Neutrophil (primary cell): ENCODE data around the gene PARD3.
"Not testable (repeated sequence)": the region's sequence is repeated elsewhere in the genome, so short reads cannot be mapped to it uniquely, and the experiment has no call there.

ENCODE experiments used
- H3K27ac ChIP-seq: fragments of 200-600 bp; sonication (generic); 2 replicates; pipeline ENCODE4 v1.5.1; 2016; ENCODE audit warnings: mild to moderate bottlenecking, moderate library complexity
- H3K27me3 ChIP-seq: fragments of 200-600 bp; sonication (generic); 2 replicates; pipeline ENCODE4 v1.6.0; 2016; ENCODE audit warnings: mild to moderate bottlenecking
- H3K36me3 ChIP-seq: fragments of 200-600 bp; sonication (generic); 2 replicates; pipeline ENCODE4 v1.5.1; 2017
- H3K4me1 ChIP-seq, 2 experiments: fragments of 200-600 bp in 1 of 2; sonication (generic) in 1 of 2; 1 replicate in 1 of 2; 2 replicates in 1 of 2; pipeline versions ENCODE4 v1.5.1 to v1.6.1; 2013 to 2016; ENCODE audit warnings: low read depth in 1 of 2, low read length in 1 of 2, mild to moderate bottlenecking in 1 of 2, moderate library complexity in 1 of 2; ENCODE audit not compliant: control insufficient read depth in 1 of 2, insufficient read depth in 1 of 2
- H3K4me3 ChIP-seq, 2 experiments: fragments of 200-600 bp in 1 of 2; sonication (generic) in 1 of 2; 1 replicate in 1 of 2; 2 replicates in 1 of 2; pipeline ENCODE4 v1.5.1; 2013 to 2016; ENCODE audit warnings: low read depth in 1 of 2, low read length in 1 of 2, mild to moderate bottlenecking in 1 of 2, moderate library complexity in 1 of 2
- H3K9me3 ChIP-seq: fragments of 200-600 bp; sonication (generic); 2 replicates; pipeline ENCODE4 v1.5.1; 2016
- CTCF ChIP-seq: fragments of 200-600 bp; sonication (generic); IDR thresholded peaks from 2 replicates; pipeline ENCODE4 v1.5.1; 2016; ENCODE audit warnings: antibody characterized with exemption

PARD3 gene

GRCh38 chr10:34745244-34745643, 69.9 kb downstream of the PARD3 start:
- Histone ChIP-seq H3K4me1 (no peaks in the 10 kb centered on the region), H3K27me3 (peaks cover 6% of the 10 kb centered on the region), H3K4me3 (no peak overlapping the region), H3K36me3 (no peaks in the 10 kb centered on the region), H3K9me3 (no peaks in the 10 kb centered on the region), H3K27ac (no peak overlapping the region)
- TF ChIP-seq CTCF, result no peak

- H3K4me3 ChIP-seq, result no peak overlapping the region
- H3K27me3 ChIP-seq, result peaks cover 12% of the 10 kb centered on the region
- TF ChIP-seq CTCF, result no peak
- no peaks in the 10 kb centered on the region for H3K9me3 ChIP-seq
- H3K36me3 ChIP-seq, result no peaks in the 10 kb centered on the region
- H3K27ac ChIP-seq, result no peak overlapping the region
- H3K4me1 ChIP-seq, result no peaks in the 10 kb centered on the region
Observed at GRCh38 chr10:34744590-34744989, 70.5 kb downstream of the PARD3 start.

GRCh38 chr10:34743814-34744213, 71.3 kb downstream of the PARD3 start:
- no peak overlapping the region for H3K27ac ChIP-seq
- H3K9me3 ChIP-seq, result no peaks in the 10 kb centered on the region
- no peaks in the 10 kb centered on the region for H3K36me3 ChIP-seq
- no peak overlapping the region for H3K4me3 ChIP-seq
- H3K27me3 ChIP-seq, result peaks cover 16% of the 10 kb centered on the region
- no peak for TF ChIP-seq CTCF
- no peaks in the 10 kb centered on the region for H3K4me1 ChIP-seq

- H3K9me3 ChIP-seq, result no peaks in the 10 kb centered on the region
- no peak overlapping the region for H3K27ac ChIP-seq
- no peaks in the 10 kb centered on the region for H3K4me1 ChIP-seq
- H3K36me3 ChIP-seq, result no peaks in the 10 kb centered on the region
- no peak overlapping the region for H3K4me3 ChIP-seq
- H3K27me3 ChIP-seq, result peaks cover 22% of the 10 kb centered on the region
- TF ChIP-seq CTCF, result no peak
Observed at GRCh38 chr10:34742456-34742855, 72.6 kb downstream of the PARD3 start.

GRCh38 chr10:34741087-34741486, 74.0 kb downstream of the PARD3 start:
- not testable (repeated sequence) for H3K9me3 ChIP-seq, H3K4me3 ChIP-seq, H3K27ac ChIP-seq, H3K36me3 ChIP-seq, H3K4me1 ChIP-seq
- H3K27me3 ChIP-seq, result peaks cover 22% of the 10 kb centered on the region

- H3K4me1 ChIP-seq, result no peaks in the 10 kb centered on the region
- H3K27ac ChIP-seq, result no peak overlapping the region
- H3K9me3 ChIP-seq, result no peaks in the 10 kb centered on the region
- peaks cover 22% of the 10 kb centered on the region for H3K27me3 ChIP-seq
- H3K4me3 ChIP-seq, result no peak overlapping the region
- no peak for TF ChIP-seq CTCF
- H3K36me3 ChIP-seq, result no peaks in the 10 kb centered on the region
Observed at GRCh38 chr10:34740321-34740720, 74.8 kb downstream of the PARD3 start.
